PC-9 (cell line): ENCODE data around the gene TBX5.

Experiments used
- EZH2 ChIP-seq: fragments of 200-600 bp; sonication (generic); IDR thresholded peaks from 2 replicates; pipeline ENCODE4 v1.8.0; 2017; ENCODE audit warnings: antibody characterized with exemption, low read depth
- TF ChIP-seq, protein P1 (sequence below): fragments of 200-600 bp; sonication (generic); conservative IDR thresholded peaks from 2 replicates; pipeline ENCODE4 v1.6.1; 2017; ENCODE audit warnings: mixed run types, antibody characterized with exemption, mild to moderate bottlenecking, moderate library complexity

DNA sequence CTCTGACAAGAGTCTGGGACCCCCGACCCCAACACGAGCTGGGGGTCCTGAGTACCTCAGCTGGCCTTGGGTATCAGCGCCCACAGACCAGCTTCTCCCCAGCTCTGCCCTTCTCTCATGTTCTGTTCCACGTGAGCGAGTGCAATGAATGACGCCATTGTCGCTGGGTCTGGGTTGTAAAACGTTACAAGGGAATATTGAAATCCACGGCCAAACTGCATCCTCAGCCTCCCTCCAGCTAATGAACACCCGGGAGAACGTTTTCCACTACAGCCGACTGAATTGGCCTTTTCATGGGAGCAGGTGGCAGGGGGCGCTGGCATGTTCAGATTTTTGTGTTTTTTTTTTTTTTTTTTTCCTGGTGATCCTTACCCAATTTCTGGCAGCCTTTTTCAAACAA, 34.7 kb downstream of the TBX5 start:
- TF ChIP-seq, protein P1, sequence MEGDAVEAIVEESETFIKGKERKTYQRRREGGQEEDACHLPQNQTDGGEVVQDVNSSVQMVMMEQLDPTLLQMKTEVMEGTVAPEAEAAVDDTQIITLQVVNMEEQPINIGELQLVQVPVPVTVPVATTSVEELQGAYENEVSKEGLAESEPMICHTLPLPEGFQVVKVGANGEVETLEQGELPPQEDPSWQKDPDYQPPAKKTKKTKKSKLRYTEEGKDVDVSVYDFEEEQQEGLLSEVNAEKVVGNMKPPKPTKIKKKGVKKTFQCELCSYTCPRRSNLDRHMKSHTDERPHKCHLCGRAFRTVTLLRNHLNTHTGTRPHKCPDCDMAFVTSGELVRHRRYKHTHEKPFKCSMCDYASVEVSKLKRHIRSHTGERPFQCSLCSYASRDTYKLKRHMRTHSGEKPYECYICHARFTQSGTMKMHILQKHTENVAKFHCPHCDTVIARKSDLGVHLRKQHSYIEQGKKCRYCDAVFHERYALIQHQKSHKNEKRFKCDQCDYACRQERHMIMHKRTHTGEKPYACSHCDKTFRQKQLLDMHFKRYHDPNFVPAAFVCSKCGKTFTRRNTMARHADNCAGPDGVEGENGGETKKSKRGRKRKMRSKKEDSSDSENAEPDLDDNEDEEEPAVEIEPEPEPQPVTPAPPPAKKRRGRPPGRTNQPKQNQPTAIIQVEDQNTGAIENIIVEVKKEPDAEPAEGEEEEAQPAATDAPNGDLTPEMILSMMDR, result no peak
- no peak for TF ChIP-seq EZH2
